ENCODE data around the gene ST3GAL4.

- TF ChIP-seq, protein P1, sequence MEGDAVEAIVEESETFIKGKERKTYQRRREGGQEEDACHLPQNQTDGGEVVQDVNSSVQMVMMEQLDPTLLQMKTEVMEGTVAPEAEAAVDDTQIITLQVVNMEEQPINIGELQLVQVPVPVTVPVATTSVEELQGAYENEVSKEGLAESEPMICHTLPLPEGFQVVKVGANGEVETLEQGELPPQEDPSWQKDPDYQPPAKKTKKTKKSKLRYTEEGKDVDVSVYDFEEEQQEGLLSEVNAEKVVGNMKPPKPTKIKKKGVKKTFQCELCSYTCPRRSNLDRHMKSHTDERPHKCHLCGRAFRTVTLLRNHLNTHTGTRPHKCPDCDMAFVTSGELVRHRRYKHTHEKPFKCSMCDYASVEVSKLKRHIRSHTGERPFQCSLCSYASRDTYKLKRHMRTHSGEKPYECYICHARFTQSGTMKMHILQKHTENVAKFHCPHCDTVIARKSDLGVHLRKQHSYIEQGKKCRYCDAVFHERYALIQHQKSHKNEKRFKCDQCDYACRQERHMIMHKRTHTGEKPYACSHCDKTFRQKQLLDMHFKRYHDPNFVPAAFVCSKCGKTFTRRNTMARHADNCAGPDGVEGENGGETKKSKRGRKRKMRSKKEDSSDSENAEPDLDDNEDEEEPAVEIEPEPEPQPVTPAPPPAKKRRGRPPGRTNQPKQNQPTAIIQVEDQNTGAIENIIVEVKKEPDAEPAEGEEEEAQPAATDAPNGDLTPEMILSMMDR (IDR thresholded peaks at IDR 0.05), result no peak
- TF ChIP-seq EZH2 (IDR thresholded peaks at IDR 0.05; ENCODE audit: borderline replicate concordance, insufficient read depth, low read depth, low read length, poor library complexity, severe bottlenecking), result no peak
Observed at GRCh38 chr11:126426106-126426505, 70.6 kb downstream of the ST3GAL4 start.
